HFF-Myc (cell line): ENCODE measurements around the gene CDC42BPA.

Experiments used
- DNase-seq: peaks from one replicate; pipeline ENCODE4 v3.0.0-alpha.2; 2011; ENCODE audit warnings: low read depth; ENCODE audit errors: extremely low read depth
- H3K4me3 ChIP-seq: replicated peaks from 2 replicates; pipeline ENCODE4 v1.5.1; 2011; ENCODE audit warnings: low read depth, mild to moderate bottlenecking, control low read depth, low read length
- CTCF ChIP-seq: IDR thresholded peaks from 2 replicates; pipeline ENCODE4 v1.5.1; 2012; ENCODE audit warnings: mild to moderate bottlenecking, low read depth, low read length, control low read depth; ENCODE audit errors: missing control alignments

CDC42BPA gene

GRCh38 chr1:226953175-226953800 lies 365.0 kb downstream of the CDC42BPA start:
- TF ChIP-seq CTCF, result no peak
- H3K4me3 ChIP-seq, result no peak overlapping the region
- no peak for DNase-seq

- H3K4me3 ChIP-seq, result no peak overlapping the region
- DNase-seq, result no peak
- TF ChIP-seq CTCF, result no peak
These were observed 366.2 kb downstream of the CDC42BPA start for GRCh38 chr1:226952118-226952441.

- no peak for DNase-seq
- TF ChIP-seq CTCF, result no peak
- no peak overlapping the region for H3K4me3 ChIP-seq
These were observed 366.8 kb downstream of the CDC42BPA start for GRCh38 chr1:226951286-226952117.

- no peak for DNase-seq
- no peak for TF ChIP-seq CTCF
- no peak overlapping the region for H3K4me3 ChIP-seq
These were observed 367.4 kb downstream of the CDC42BPA start for GRCh38 chr1:226950871-226951270.

- no peak for DNase-seq
- H3K4me3 ChIP-seq, result no peak overlapping the region
- no peak for TF ChIP-seq CTCF
These were observed 368.0 kb downstream of the CDC42BPA start for GRCh38 chr1:226950316-226950715.

GRCh38 chr1:226949401-226949800 lies 368.9 kb downstream of the CDC42BPA start:
- DNase-seq, result no peak
- TF ChIP-seq CTCF, result no peak
- H3K4me3 ChIP-seq, result no peak overlapping the region
